NCI-H510A (cell line): ENCODE measurements around the gene ANKRD55.
A peak's percentile ranks its signal among the peaks of the same experiment; 100 is the strongest.
"Not testable (repeated sequence)": the region's sequence is repeated elsewhere in the genome, so short reads cannot be mapped to it uniquely, and the experiment has no call there.

Source experiments
- DNase-seq: peaks from one replicate; lab custom pipeline; 2025; lab: John Stamatoyannopoulos, UW

ANKRD55 gene

DNA sequence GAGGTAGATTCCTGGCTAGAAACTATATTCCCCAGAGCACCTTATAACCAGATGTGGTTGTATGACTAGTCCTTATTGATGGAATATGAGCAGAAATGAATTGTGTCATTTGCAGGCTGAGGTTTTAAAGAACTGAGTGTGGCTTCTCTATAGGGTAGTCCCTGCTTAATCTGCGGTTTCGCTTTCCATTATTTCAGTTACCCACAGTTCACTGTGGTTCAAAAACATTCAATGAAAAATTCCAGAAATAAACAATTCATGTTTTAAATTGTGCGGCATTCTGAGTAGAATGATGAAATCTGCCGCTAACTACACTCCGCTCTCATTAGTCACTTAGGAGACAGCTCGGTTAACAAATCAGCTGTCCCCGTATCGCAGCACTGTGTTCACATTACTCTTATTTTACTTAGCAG lies 65.1 kb downstream of the ANKRD55 start:
- DNase-seq: no peak

- no peak for DNase-seq
These were observed 65.6 kb downstream of the ANKRD55 start for GRCh38 chr5:56167519-56167918.

DNA sequence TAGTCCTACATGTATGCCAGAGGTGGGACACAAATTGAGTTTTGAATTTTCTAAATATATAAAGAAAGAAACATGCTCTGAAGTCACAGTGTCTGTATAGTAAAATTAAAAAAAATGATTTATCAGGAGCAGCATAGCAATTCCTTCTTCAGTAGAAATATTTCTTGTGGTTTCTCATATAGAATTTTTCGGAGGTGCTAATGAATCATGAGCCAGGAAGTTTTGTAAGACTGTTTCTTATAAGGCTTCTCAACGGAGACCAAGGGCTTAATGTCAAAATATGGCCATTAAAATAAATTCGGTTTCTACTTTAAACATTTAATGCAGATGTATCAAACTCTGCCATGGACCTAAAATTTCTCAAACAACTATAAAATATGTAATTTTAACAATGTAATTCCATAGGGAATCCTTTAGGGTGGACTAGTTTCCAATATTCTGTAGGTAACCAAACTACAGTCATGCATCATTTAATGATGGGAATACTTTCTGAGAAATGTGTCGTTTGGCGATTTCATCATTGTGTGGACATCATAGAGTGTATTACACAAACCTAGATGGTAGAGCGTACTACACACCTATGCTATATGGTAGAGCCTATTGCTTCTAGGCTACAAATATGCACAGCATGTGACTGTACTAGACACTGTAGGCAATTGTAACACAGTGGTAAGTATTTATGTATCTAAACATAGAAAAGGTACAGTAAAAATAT lies 66.3 kb downstream of the ANKRD55 start:
- no peak for DNase-seq

GRCh38 chr5:56164376-56164775 lies 68.8 kb downstream of the ANKRD55 start:
- DNase-seq: no peak

DNA sequence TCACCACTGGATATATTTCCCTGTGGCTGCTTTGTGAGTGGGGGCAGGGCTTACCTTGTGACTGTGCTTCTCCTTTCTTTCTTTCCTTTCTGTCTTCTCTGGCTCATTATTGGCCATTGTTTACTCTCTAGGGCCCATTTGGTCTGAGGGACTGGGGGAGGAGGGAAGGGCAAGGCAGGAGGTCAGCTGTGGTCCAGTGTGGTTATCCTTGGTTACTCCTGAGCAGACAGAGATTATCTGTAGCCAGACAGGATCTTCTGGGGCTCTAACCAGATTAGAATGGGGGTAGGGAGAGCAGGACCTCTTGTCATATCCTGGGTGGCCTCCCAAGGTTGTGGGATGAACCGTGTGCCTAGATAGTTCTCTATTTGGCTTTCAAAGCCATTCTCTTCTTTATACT lies 71.2 kb downstream of the ANKRD55 start:
- no peak for DNase-seq

- DNase-seq: no peak
These were observed 71.7 kb downstream of the ANKRD55 start for GRCh38 chr5:56161439-56161823.

- no peak for DNase-seq
These were observed 72.2 kb downstream of the ANKRD55 start for GRCh38 chr5:56160723-56161438.

GRCh38 chr5:56159521-56159947 lies 73.6 kb downstream of the ANKRD55 start:
- DNase-seq: no peak

DNA sequence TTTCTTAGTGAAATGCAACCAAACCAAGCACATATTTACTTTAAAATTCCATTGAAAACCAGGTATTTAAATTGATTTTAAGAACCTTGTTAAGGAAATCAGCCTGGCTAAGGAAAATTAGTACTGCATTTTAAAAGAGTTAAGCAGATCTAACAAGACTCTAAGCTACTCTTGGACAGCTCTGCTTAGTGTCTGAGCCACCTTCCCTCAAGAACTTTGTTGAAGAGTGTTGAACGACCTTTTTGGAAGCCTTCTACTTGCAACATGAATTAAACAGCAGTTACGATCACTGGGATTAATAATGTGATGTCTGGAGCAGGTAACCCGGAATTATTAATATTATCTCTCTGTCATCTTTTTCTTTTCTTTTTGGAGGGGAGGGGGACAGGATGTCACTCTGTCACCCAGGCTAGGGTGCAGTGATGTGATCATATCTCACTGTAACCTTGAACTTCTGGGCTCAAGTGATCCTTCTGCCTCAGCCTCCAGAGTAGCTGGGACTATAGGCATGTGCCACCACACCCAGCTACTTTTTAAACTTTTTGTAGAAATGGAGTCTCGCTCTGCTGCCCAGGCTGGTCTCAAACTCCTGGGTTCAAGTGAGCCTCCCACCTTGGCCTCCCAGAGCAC lies 74.7 kb downstream of the ANKRD55 start:
- DNase-seq: no peak

- DNase-seq: not testable (repeated sequence)
These were observed 75.9 kb downstream of the ANKRD55 start for GRCh38 chr5:56157191-56157621.

DNA sequence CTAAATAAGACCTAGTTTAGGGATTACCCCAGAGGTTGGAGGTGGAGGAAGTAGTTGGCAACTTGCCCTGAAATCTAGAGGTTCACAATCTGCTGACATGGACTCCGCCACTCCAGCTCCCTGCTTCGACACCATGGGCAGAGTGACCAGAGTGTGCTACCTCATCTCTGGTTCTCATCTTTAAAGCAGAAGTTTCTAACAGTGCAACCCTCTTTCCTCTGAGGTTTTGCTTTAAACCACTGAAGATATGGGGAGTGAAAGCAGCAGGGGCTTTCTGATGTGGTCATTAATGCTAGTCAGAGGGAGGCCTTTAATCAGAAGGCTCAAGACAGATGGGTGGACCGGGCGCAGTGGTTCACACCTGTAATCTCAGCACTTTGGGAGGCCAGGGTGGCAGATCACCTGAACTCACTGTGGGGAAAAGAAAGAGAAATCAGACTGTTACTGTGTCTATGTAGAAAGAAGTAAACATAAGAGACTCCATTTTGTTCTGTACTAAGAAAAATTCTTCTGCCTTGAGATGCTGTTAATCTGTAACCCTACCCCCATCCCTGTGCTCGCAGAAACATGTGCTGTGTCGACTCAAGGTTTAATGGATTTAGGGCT lies 76.4 kb downstream of the ANKRD55 start:
- not testable (repeated sequence) for DNase-seq

DNA sequence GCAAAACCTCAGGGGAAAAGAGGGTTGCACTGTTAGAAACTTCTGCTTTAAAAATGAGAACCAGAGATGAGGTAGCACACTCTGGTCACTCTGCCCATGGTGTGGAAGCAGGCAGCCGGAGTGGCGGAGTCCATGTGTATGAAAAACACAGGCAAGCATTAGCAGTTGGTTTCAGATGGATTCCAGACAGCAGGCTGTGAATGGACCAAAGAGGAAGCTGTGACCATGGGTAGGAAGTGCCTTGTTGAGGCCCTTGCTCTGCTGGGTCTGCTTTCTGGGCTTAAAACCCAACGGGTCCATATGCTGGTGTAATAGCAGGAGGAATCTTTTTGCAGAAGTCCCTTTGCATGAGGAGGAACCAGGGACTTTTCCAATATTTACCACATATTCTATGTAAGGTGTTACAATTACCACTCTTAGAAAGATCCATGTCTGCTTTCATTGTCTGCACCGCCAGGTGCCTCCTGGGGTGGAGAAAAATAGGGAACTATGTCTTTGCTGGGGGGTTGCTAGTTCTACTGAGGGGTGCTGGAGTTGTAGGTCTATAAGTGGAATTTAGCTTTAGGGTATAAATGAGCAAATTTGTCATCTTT lies 77.0 kb downstream of the ANKRD55 start:
- DNase-seq: no peak

DNA sequence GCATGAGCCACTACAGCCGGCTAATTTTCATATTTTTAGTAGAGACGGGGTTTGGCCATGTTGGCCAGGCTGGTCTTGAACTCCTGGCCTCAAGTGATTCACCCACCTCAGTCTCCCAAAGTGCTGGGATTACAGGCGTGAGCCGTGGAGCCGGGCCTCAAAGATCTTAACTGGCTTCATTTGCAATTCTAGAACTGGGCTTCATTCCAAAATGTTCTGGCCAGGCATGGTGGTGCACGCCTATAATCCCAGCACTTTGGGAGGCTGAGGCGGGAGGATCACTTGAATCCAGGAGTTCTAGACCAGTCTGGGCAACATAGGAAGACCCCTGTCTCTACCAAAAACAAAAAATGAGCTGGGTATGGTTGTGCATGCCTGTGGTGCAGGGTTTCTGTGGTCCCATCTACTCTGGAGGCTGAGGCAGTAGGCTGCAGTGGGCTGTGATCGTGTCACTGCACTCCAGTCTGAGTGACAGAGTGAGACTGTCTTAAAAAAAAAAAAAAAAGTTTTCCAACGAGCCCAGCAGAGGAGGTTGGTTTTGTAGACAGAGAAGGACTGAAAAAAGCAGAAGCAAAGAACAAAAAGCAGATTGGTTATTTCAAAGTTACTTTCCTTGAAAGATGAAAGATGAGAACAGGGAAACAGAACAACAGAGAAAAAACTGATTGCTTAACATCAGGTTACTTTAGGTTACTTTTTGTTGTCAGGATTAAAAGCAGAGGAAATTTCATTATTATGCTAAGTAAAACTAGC lies 78.2 kb downstream of the ANKRD55 start:
- no peak for DNase-seq

DNA sequence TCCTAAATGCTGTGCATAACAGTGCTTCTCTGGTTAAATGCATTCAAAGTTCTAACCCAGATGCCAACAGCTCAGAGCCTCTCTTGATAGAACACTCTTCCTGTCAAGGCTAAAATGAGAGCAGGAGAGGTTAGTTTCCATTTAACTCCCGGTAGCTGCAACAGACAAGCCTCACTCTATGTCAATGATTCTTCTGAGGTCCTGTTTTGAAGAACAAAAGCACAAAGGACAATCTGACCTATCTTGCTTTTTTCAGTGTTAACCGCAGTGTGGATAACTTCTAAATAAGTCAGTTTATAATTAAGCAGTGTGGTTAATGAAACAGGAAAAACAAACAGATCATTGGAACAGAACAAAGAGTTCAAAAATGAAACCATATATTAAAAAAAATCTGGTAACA lies 80.7 kb downstream of the ANKRD55 start:
- no peak for DNase-seq

- DNase-seq: not testable (repeated sequence)
These were observed 82.4 kb downstream of the ANKRD55 start for GRCh38 chr5:56150756-56151155.

GRCh38 chr5:56148453-56148971 lies 84.6 kb downstream of the ANKRD55 start:
- peak; percentile 22 for DNase-seq

DNA sequence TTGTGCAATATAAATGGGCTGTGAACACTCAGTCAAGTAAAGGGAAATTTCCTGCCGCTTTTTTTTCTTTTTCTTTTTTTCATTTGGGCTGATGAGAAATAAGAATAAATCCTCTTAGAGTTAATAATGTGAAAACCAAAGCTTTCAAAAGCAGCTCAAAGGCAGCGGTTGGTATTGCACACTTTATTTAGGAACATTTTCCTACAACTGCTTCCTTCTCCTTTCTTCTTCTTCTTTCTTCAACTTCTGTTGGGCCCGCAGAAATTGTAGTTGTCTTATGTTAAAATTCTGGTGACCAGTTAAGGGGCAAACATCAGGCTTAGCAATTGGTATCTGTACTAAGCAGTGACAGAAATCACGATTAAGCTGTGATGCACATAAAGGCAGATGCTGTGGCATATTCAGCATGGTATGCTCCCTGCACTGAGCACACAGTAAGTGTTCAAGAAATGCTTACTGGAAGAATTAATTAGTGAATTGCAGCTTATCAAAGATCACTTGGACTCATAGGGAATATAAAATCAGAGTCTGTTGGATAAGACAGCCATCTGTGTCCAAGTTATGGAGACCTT lies 85.4 kb downstream of the ANKRD55 start:
- no peak for DNase-seq

DNA sequence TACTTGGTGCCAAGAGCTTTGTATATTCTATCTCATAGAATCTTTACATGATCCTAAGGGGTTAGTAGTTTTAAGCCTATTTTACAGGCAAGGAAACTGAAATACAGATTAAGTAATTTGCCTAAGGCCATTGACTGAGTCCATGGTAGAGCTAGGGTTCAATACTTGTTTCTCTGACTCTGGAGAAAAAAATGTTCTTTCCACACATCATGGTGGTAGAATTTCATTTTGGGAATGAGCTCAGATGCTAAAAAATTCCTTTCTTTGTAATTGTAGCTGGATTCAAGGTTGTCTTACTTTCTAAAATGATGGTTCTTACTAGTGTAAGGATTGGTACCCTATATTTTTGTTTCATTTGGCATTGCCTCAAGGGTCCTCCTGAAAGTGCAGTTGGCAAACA lies 86.0 kb downstream of the ANKRD55 start:
- DNase-seq: no peak

DNA sequence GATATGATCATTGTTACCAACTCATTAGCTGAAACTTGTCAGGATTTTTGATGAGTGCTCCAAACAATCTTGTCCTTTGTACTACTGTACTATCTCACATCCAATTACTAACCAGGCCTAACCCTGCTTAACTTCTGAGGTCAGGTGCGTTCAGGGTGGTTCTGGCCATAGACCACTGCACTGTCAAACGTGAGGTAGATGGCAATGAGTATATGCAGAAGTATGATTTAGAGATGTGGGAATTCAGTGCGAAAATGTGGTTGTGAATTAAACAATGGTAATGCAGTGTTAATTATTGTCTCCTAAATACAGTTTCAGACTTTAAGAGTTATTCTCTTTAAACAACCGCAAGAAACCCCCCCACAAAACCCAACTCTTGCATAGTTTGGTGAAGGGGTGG lies 86.5 kb downstream of the ANKRD55 start:
- DNase-seq: no peak

DNA sequence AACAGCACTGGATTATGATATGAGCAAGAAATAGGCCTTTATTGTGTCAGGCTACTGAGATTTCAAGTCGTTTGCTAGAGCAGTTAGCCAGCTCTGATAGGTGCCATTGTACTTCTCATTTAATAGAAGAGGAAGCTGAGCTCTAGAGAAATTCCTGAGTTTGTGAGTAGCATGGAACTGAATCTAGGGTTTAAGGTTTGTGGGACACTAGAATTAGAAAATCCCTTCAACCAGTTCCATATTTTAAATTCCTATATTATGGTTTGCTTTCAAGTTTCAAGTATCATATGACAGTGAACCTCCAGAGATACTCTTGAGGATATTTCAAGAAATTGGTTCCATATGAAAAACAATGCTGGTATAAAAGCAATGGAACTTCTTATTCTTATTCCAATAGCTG lies 87.6 kb downstream of the ANKRD55 start:
- DNase-seq: no peak

DNA sequence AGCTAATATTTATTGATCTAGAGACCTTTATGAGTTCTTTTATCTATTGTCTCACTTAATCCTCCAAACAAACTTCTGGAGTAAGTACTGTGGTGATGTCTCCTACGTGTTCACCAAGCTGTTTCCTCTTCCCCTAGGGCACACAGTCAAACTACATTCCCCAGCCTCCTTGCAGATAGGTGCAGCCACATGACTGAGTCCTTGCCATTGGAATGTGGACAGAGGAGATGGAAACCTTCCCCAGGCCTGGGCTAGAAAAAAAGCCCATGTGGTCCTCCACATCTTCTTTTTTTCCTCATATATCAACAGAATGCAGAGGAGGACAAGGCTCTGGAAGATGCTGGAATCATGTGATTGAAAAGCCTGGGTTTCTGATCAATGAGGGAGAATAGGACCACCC lies 88.0 kb downstream of the ANKRD55 start:
- no peak for DNase-seq
